Measurements from ENCODE around the gene GRID2IP. TPM values are rescaled to one million over a fixed set of nuclear protein-coding genes. Genes with fewer than 3 reads are reported as not detected.

Gene GRID2IP
- total and polyA plus RNA-seq, 2 of the 13 experiments (the other 11 are each of a cell fraction or from before 2014, with no cell fraction given) = 0.03 TPM; not detected in 1

DNA sequence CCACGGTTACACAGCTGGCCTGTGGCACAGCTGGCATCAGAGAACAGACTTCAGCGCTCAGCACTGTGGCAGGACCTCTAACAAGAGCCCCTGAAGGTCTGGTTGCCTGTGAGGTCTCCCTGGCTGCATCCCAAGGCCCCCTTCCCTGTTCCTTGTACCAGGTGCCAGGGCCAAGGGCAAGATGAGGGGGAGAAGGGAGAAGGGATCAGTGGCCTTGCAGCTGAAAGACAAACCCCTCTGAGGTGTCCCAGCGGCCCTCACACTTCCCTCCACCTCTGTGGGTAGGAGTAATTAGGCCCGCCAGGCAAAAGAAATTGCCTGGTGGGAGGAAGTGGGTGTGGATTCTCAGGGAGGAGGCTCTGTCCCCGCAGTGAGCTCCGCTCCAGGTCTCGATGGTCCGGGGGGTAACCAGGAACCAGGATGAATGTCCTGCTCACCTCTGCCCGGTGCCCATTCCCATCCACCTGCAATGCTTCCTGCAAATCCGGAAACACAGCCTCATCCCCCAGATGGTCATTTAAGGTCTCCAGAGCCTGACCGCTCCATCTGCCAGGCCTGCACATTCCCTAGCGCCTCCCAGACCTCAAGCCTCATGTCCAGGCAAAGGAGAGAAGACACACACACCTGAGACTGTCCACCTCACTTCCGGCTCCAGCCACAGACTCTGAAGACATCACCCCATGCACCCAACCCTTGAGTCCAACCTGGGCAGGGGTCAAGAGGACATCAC, 22.7 kb downstream of the GRID2IP start:
- Histone ChIP-seq H3K27ac (ENCODE audit: extremely low read length, insufficient read depth, low read length) (no peak overlapping the region), H3K4me3 (replicated peaks in 1 of 3; ENCODE audit: insufficient read depth in 1 of 3, low read depth in 2 of 3, low read length in 3 of 3) (no peak overlapping the region), H2AFZ (ENCODE audit: low read length) (no peak overlapping the region), H3K4me1 (ENCODE audit: insufficient read depth, low read length) (peaks cover 35% of the 10 kb centered on the region), H3K36me3 (replicated peaks in 1 of 2; ENCODE audit: control insufficient read depth in 1 of 2, insufficient read depth in 2 of 2, low read length in 2 of 2) (no peaks in the 10 kb centered on the region), H3K27me3 (ENCODE audit: control insufficient read depth in 1 of 2, insufficient read depth in 2 of 2, low read length in 2 of 2) (peaks cover 14 to 66% of the 10 kb centered on the region in 2 experiments), H3K9ac (ENCODE audit: insufficient read depth, low read depth, low read length) (no peak overlapping the region), H3K4me2 (ENCODE audit: low read depth, low read length) (no peak overlapping the region), H3K79me2 (ENCODE audit: insufficient read depth, low read length) (no peaks in the 10 kb centered on the region), H3K9me3 (ENCODE audit: low read length) (no peaks in the 10 kb centered on the region), H4K20me1 (ENCODE audit: insufficient read depth, low read length) (no peaks in the 10 kb centered on the region)
- in situ Hi-C loops (cut with HindIII; ENCODE audit: extremely low pct_ligation_motif_present, low pct_unique_long_range_greater_than_20kb) = no loop called here
- intact Hi-C loops (cut with micrococcal nuclease; ENCODE audit: unreplicated experiment) = no loop called here
- DNase-seq (ENCODE audit: low spot score) (no peak), FAIRE-seq (no peak), ATAC-seq (no peak)
- 37% methylated on average over 7 of the region's 13 CpGs for WGBS (ENCODE audit: low lambda C conversion rate)
- no TSS peak for BruUV-seq (replicated peaks)
- CTCF ChIA-PET (ENCODE audit: low intra/inter-chr PET ratio, low total read pairs) = interaction anchor here (1.5 kb wide), 1 partner anchor 61 kb away, joined by 3 read pairs; the partner anchor contains the start of gene INTS15
- TF ChIP-seq, protein P1, sequence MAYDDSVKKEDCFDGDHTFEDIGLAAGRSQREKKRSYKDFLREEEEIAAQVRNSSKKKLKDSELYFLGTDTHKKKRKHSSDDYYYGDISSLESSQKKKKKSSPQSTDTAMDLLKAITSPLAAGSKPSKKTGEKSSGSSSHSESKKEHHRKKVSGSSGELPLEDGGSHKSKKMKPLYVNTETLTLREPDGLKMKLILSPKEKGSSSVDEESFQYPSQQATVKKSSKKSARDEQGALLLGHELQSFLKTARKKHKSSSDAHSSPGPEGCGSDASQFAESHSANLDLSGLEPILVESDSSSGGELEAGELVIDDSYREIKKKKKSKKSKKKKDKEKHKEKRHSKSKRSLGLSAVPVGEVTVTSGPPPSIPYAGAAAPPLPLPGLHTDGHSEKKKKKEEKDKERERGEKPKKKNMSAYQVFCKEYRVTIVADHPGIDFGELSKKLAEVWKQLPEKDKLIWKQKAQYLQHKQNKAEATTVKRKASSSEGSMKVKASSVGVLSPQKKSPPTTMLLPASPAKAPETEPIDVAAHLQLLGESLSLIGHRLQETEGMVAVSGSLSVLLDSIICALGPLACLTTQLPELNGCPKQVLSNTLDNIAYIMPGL (CRISPR knock-in tag; IDR thresholded peaks at IDR 0.05; ENCODE audit: borderline replicate concordance in 1 of 2, low read depth in 1 of 2) = no peak
- no peak for TF ChIP-seq SP5 (CRISPR knock-in tag; IDR thresholded peaks at IDR 0.05; ENCODE audit: borderline replicate concordance, low read depth)
- no peak for TF ChIP-seq ZNF382 (CRISPR knock-in tag; IDR thresholded peaks at IDR 0.05; ENCODE audit: borderline replicate concordance)
- TF ChIP-seq HIVEP1 (CRISPR knock-in tag; IDR thresholded peaks at IDR 0.05) = 0 out of 2 replicates have a peak, but pooled peaks have one; percentile 3
- TF ChIP-seq, protein P2, sequence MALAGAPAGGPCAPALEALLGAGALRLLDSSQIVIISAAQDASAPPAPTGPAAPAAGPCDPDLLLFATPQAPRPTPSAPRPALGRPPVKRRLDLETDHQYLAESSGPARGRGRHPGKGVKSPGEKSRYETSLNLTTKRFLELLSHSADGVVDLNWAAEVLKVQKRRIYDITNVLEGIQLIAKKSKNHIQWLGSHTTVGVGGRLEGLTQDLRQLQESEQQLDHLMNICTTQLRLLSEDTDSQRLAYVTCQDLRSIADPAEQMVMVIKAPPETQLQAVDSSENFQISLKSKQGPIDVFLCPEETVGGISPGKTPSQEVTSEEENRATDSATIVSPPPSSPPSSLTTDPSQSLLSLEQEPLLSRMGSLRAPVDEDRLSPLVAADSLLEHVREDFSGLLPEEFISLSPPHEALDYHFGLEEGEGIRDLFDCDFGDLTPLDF (CRISPR knock-in tag; IDR thresholded peaks at IDR 0.05) = no peak
- no peak for TF ChIP-seq TGIF2 (CRISPR knock-in tag; IDR thresholded peaks at IDR 0.05)
- TF ChIP-seq, protein P3, sequence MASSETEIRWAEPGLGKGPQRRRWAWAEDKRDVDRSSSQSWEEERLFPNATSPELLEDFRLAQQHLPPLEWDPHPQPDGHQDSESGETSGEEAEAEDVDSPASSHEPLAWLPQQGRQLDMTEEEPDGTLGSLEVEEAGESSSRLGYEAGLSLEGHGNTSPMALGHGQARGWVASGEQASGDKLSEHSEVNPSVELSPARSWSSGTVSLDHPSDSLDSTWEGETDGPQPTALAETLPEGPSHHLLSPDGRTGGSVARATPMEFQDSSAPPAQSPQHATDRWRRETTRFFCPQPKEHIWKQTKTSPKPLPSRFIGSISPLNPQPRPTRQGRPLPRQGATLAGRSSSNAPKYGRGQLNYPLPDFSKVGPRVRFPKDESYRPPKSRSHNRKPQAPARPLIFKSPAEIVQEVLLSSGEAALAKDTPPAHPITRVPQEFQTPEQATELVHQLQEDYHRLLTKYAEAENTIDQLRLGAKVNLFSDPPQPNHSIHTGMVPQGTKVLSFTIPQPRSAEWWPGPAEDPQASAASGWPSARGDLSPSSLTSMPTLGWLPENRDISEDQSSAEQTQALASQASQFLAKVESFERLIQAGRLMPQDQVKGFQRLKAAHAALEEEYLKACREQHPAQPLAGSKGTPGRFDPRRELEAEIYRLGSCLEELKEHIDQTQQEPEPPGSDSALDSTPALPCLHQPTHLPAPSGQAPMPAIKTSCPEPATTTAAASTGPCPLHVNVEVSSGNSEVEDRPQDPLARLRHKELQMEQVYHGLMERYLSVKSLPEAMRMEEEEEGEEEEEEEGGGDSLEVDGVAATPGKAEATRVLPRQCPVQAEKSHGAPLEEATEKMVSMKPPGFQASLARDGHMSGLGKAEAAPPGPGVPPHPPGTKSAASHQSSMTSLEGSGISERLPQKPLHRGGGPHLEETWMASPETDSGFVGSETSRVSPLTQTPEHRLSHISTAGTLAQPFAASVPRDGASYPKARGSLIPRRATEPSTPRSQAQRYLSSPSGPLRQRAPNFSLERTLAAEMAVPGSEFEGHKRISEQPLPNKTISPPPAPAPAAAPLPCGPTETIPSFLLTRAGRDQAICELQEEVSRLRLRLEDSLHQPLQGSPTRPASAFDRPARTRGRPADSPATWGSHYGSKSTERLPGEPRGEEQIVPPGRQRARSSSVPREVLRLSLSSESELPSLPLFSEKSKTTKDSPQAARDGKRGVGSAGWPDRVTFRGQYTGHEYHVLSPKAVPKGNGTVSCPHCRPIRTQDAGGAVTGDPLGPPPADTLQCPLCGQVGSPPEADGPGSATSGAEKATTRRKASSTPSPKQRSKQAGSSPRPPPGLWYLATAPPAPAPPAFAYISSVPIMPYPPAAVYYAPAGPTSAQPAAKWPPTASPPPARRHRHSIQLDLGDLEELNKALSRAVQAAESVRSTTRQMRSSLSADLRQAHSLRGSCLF (CRISPR knock-in tag; IDR thresholded peaks at IDR 0.05; ENCODE audit: borderline replicate concordance) = no peak
- POLR2A ChIA-PET = interaction anchor here (0.6 kb wide), 1 partner anchor 30 kb away, joined by 3 read pairs; no protein-coding TSS in a partner anchor
